ENCODE results near the gene ATAD1.
"Not testable (repeated sequence)": the region's sequence is repeated elsewhere in the genome, so short reads cannot be mapped to it uniquely, and the experiment has no call there.

ATAD1 gene

GRCh38 chr10:87852089-87852488, 34.1 kb upstream of the ATAD1 start:
- Histone ChIP-seq H3K9ac (no peak overlapping the region), H3K9me3 (replicated peaks in 1 of 11) (peaks cover 0 to 11% (median 8%) of the 10 kb centered on the region in 11 experiments; a peak in 10 of 22 replicates), H3K36me3 (no peaks in the 10 kb centered on the region), H3K4me2 (no peak overlapping the region), H3K4me1 (peaks cover 0 to 15% (median 12%) of the 10 kb centered on the region in 10 experiments; a peak in 12 of 20 replicates), H4K20me1 (no peaks in the 10 kb centered on the region; a peak in 1 of 22 replicates), H3K4me3 (no peak overlapping the region), H3K27me3 (no peaks in the 10 kb centered on the region), H3K27ac (no peak overlapping the region)
- TF ChIP-seq Cebpa-rat (IDR thresholded peaks at IDR 0.05) = no peak

- peaks cover 0 to 10% (median 5%) of the 10 kb centered on the region in 11 experiments; a peak in 5 of 22 replicates for H3K9me3 ChIP-seq (replicated peaks in 1 of 11)
- H4K20me1 ChIP-seq = no peaks in the 10 kb centered on the region
- H3K4me2 ChIP-seq = peak overlapping the region in 9 of 11 experiments; percentile 3 to 58 (median 16); a peak in 10 of 22 replicates
- no peaks in the 10 kb centered on the region for H3K36me3 ChIP-seq
- peaks cover 0 to 15% (median 12%) of the 10 kb centered on the region in 10 experiments; a peak in 12 of 20 replicates for H3K4me1 ChIP-seq
- no peaks in the 10 kb centered on the region for H3K27me3 ChIP-seq
- no peak overlapping the region for H3K4me3 ChIP-seq
- H3K27ac ChIP-seq = no peak overlapping the region
- no peak for TF ChIP-seq Cebpa-rat (IDR thresholded peaks at IDR 0.05)
- H3K9ac ChIP-seq = no peak overlapping the region
Observed at GRCh38 chr10:87850742-87851205, 32.7 kb upstream of the ATAD1 start.

GRCh38 chr10:87849001-87849400, 31.0 kb upstream of the ATAD1 start:
- TF ChIP-seq Cebpa-rat (IDR thresholded peaks at IDR 0.05) = no peak
- H3K9me3 ChIP-seq (replicated peaks in 1 of 11) = no peaks in the 10 kb centered on the region; a peak in 1 of 22 replicates

GRCh38 chr10:87847550-87847949, 29.5 kb upstream of the ATAD1 start:
- no peaks in the 10 kb centered on the region for H4K20me1 ChIP-seq
- H3K27me3 ChIP-seq = no peaks in the 10 kb centered on the region
- no peak overlapping the region for H3K4me2 ChIP-seq
- peaks cover 11 to 31% (median 15%) of the 10 kb centered on the region in 10 experiments; a peak in 18 of 20 replicates for H3K4me1 ChIP-seq
- no peak overlapping the region for H3K9ac ChIP-seq
- no peaks in the 10 kb centered on the region for H3K9me3 ChIP-seq (replicated peaks in 1 of 11)
- no peak overlapping the region for H3K27ac ChIP-seq
- no peak for TF ChIP-seq Cebpa-rat (IDR thresholded peaks at IDR 0.05)
- no peak overlapping the region for H3K4me3 ChIP-seq
- no peaks in the 10 kb centered on the region for H3K36me3 ChIP-seq

More at GRCh38 chr10:87849001-87849400, 31.0 kb upstream of the ATAD1 start:
- Histone ChIP-seq H3K4me3 (no peak overlapping the region), H3K4me1 (peaks cover 8 to 18% (median 12%) of the 10 kb centered on the region in 10 experiments; a peak in 17 of 20 replicates), H3K36me3 (no peaks in the 10 kb centered on the region), H4K20me1 (no peaks in the 10 kb centered on the region), H3K27me3 (no peaks in the 10 kb centered on the region), H3K4me2 (no peak overlapping the region), H3K27ac (no peak overlapping the region), H3K9ac (no peak overlapping the region)

GRCh38 chr10:87846711-87847110, 28.7 kb upstream of the ATAD1 start:
- not testable (repeated sequence) for H3K4me2 ChIP-seq; H3K27me3 ChIP-seq; H3K4me3 ChIP-seq; H3K36me3 ChIP-seq; H3K27ac ChIP-seq; H3K9ac ChIP-seq; H3K9me3 ChIP-seq (replicated peaks in 1 of 11); H4K20me1 ChIP-seq
- H3K4me1 ChIP-seq = peaks cover 11 to 33% (median 17%) of the 10 kb centered on the region in 10 experiments; a peak in 18 of 20 replicates

GRCh38 chr10:87846023-87846422, 28.0 kb upstream of the ATAD1 start:
- Histone ChIP-seq H3K36me3 (no peaks in the 10 kb centered on the region), H3K27me3 (no peaks in the 10 kb centered on the region), H4K20me1 (no peaks in the 10 kb centered on the region), H3K9ac (no peak overlapping the region), H3K9me3 (replicated peaks in 1 of 11) (no peaks in the 10 kb centered on the region), H3K4me3 (no peak overlapping the region), H3K4me1 (peaks cover 9 to 31% (median 14%) of the 10 kb centered on the region in 10 experiments; a peak in 18 of 20 replicates), H3K4me2 (no peak overlapping the region), H3K27ac (no peak overlapping the region)
- no peak for TF ChIP-seq Cebpa-rat (IDR thresholded peaks at IDR 0.05)

GRCh38 chr10:87845624-87845998, 27.6 kb upstream of the ATAD1 start:
- Histone ChIP-seq H3K4me2 (no peak overlapping the region), H3K9ac (no peak overlapping the region), H3K36me3 (no peaks in the 10 kb centered on the region), H4K20me1 (no peaks in the 10 kb centered on the region), H3K4me1 (peaks cover 5 to 27% (median 11%) of the 10 kb centered on the region in 10 experiments; a peak in 17 of 20 replicates), H3K9me3 (replicated peaks in 1 of 11) (no peaks in the 10 kb centered on the region), H3K4me3 (no peak overlapping the region), H3K27me3 (no peaks in the 10 kb centered on the region), H3K27ac (no peak overlapping the region)
- TF ChIP-seq Cebpa-rat (IDR thresholded peaks at IDR 0.05) = no peak

GRCh38 chr10:87844837-87845623, 27.0 kb upstream of the ATAD1 start:
- Histone ChIP-seq H4K20me1 (no peaks in the 10 kb centered on the region), H3K4me1 (peaks cover 0 to 27% (median 6%) of the 10 kb centered on the region in 10 experiments; a peak in 9 of 20 replicates), H3K27ac (no peak overlapping the region), H3K27me3 (no peaks in the 10 kb centered on the region), H3K9me3 (replicated peaks in 1 of 11) (no peaks in the 10 kb centered on the region), H3K4me3 (no peak overlapping the region), H3K36me3 (no peaks in the 10 kb centered on the region), H3K4me2 (0 out of 22 replicates have a peak overlapping the region, but pooled peaks of 1 of the 11 experiments have one; percentile 38), H3K9ac (no peak overlapping the region)
- no peak for TF ChIP-seq Cebpa-rat (IDR thresholded peaks at IDR 0.05)

- Histone ChIP-seq H3K27me3 (no peaks in the 10 kb centered on the region), H3K4me2 (peak overlapping the region in 3 of 11 experiments; percentile 37 to 58 (median 53); a peak in 5 of 22 replicates), H3K4me3 (no peak overlapping the region), H3K4me1 (peaks cover 0 to 28% (median 5%) of the 10 kb centered on the region in 10 experiments; a peak in 8 of 20 replicates), H3K9ac (no peak overlapping the region), H3K27ac (peak overlapping the region in 9 of 11 experiments; percentile 4 to 58 (median 43); a peak in 10 of 22 replicates), H3K9me3 (replicated peaks in 1 of 11) (no peaks in the 10 kb centered on the region), H3K36me3 (no peaks in the 10 kb centered on the region), H4K20me1 (no peaks in the 10 kb centered on the region)
- TF ChIP-seq Cebpa-rat (IDR thresholded peaks at IDR 0.05) = no peak
Observed at GRCh38 chr10:87843714-87844113, 25.7 kb upstream of the ATAD1 start.

All from BLaER1 treated with 17β-estradiol and CSF1 and Interleukin-3, amounts not matched to agents 10 nM and 100 nM (cell line).